HG02588 (cell line): ENCODE data around the gene LIG1.

ENCODE experiments used
- ATAC-seq: cut with Tn5 transposase; IDR thresholded peaks from one replicate; pipeline ENCODE4 v1.9.1; 2021; ENCODE audit warnings: mild to moderate bottlenecking, moderate library complexity; ENCODE audit not compliant: unreplicated experiment

Gene LIG1

DNA sequence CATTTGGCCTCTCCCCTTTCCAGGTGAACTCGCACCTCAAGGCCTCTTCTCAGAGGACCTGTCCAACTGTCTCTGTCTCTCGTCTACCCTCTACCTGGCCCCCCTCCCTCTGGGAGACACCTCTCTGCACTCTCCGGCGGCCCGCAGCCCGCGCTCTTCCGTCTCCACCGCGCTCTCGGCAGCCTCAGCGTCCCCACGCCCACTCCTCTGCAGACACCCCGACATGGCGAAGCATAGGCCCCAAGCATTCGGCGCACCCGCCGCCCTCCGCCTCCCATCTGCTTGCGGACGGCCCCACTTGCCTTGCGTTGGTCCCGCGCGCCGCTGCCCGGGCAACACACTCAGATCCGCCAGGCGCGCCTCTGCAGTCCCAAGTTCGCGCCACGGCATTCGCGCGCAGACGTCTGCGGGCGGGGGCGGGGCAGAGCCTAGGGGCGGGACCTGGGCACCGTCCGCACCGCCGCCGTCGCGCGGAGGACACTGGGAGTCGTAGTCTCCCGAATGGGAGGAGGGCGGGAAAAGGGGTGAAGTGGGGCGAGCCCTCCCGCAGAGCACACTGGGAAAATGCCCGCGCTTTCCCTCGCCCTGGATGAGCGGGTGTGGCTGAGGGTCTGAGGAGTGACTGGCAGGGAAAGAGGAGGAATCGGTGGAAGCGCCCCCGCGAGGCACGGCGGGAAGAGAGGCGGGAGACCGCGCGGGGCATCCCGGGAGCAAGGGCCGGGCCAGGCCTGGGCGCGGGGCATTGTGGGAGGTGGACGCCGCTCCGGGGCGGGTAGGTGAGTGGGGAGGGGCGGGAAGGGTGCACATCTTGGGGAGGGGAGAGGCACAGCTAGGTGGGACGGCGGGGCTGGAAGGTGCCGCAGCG lies at the start of gene LIG1, which contains the start of gene ZSWIM9:
Gene LIG1 (minus strand): TSS at position 406 of the 865 bp plus-strand sequence. CDS start 4,778 bp downstream, outside the sequence.
Gene ZSWIM9 (plus strand): TSS at position 742 of the 865 bp plus-strand sequence. CDS start 1,123 bp downstream, outside the sequence.
- peak; percentile 80 for ATAC-seq

DNA sequence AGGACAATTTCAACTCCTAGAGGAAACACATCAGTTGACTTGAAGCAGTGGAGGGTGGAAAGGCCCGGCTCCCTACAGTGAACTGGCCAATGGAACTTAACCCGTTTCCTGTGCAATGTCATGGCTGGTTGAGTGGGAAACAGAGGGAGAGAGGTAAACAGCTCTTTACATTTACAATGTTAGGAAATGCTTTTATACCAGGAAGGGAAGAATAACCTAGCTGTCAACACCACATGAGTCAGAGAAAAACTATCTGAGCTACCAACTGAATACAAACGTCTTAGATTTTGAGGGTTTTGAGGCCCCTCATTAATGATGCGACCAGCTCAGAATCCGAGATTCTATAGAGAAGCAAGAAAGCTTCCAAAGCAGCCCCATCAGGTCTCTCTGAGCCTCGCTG lies 48.9 kb upstream of the LIG1 start:
- ATAC-seq: no peak

GRCh38 chr19:48216933-48217332 lies 46.8 kb upstream of the LIG1 start:
- no peak for ATAC-seq

- no peak for ATAC-seq
These were observed 43.8 kb upstream of the LIG1 start for GRCh38 chr19:48213959-48214358.

GRCh38 chr19:48210005-48210404 lies 39.9 kb upstream of the LIG1 start:
- ATAC-seq: no peak

GRCh38 chr19:48206397-48207093 lies 36.4 kb upstream of the LIG1 start:
- ATAC-seq: no peak

- ATAC-seq: peak; percentile 87
These were observed 33.9 kb upstream of the LIG1 start for GRCh38 chr19:48203794-48204628.

DNA sequence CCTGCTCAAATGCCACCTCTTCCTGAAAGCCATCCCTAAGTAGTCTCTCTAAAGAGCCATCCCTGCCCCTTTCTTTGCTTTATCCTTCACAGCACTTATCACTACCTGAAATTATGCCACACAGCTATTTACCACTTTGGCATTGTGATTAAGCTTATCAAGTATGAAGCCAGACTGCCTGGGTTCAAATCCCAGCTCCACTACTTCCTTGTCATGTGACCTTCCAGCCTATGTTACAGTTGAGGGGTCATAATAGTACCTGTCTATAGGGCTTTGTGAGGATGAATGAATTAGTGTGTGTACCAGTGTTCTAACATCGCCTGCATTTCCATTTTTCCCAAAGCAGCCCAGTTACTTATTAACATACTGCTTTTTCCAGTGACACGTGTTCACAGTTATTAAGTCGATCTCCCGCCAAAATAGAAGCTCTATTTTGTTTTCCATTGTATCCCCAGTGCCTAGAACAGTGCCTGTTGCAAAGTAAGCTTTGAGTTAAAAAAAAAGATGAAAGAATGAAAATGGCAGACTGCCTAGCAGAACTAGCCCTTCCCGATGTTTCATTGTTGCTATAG lies 33.2 kb upstream of the LIG1 start:
- no peak for ATAC-seq

DNA sequence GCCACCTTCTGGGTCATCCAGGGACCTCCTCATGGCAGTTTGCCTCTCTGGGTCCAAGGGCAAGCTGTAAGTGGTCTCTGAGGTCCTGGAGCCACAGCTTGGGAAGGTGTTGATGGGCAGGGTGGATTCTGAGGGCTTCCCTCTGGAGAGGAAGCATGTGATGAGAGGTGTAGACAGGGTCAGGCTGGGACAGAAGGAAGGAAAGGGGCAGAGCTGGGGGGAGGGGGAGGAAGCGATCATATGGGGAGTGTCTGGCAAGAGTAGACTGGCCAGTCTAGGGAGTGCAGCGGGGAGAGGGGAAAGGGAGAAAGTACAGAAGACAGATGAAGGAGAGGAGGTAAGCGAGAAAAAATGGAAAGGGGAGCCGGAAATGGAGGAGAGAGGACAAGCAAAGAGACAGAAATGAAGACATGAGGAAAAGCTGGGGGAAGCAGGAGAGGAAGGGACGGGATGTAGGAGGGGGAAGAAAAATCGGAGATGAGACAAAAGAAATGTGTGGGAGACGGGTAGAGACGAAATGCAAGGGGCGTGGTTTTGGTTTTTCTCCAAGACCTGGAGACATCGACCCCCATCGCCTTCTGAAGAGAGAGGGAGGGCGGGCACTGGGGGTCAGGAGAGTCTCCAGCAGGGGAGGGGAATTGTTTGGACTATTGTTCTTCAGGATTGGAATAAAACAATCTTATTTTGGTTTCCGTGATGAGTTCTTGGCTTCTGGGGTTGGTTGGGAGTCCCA lies 27.0 kb upstream of the LIG1 start:
- ATAC-seq: no peak

DNA sequence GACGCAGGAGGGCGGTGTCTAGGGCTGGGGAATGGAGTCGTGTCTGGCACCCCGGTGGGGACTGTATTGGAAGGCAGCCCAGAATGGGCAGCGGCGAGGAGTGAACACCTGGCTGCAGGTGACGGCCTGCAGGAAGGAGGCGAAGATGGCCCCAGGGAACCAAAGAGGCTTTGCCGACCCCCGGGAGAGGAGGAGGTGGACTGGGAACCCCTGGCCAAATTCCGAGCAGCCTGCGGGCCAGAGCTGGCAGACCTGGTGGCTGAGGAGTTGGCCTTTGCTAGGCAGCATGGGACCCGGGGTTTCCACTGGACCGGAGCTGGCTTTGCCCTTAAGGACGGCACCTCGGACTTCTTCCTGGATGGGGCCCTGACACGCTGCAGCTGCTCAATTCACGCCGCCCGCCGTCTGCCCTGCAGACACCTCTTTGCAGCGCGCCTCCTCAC lies 26.2 kb upstream of the LIG1 start:
- no peak for ATAC-seq

- no peak for ATAC-seq
These were observed 25.0 kb upstream of the LIG1 start for GRCh38 chr19:48194844-48195830.

GRCh38 chr19:48194041-48194843 lies 24.1 kb upstream of the LIG1 start:
- no peak for ATAC-seq

- no peak for ATAC-seq
These were observed 22.6 kb upstream of the LIG1 start for GRCh38 chr19:48192750-48193149.

- no peak for ATAC-seq
These were observed 20.7 kb upstream of the LIG1 start for GRCh38 chr19:48190885-48191284.

DNA sequence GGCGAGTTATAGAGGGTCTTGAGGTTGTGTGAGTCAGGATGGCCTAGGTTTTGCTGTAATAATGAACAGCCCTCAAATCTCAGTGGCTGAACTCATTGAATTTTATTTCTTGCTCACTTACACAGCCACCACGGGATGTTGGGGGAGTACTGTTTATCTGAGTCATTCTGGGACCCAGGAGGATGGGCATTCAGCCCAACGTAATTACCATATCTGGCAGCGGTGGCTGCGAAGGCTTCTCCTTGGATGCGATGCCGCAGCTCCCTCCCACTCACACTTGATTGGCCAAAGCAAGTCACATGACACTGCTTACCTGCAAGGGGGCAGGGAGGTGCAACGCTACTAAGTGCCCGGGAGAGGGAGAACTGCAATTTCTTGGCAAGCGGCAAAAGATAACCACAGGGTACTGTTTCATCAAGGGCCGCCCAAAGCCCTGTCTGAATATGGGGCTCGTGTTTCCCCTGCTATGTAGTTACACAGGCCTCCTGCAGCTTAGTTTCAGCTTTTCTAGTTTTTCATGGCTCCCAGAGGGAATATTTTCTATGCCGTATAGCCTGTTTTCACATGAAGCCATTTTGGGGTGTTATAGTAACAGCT lies 20.2 kb upstream of the LIG1 start:
- ATAC-seq: no peak

DNA sequence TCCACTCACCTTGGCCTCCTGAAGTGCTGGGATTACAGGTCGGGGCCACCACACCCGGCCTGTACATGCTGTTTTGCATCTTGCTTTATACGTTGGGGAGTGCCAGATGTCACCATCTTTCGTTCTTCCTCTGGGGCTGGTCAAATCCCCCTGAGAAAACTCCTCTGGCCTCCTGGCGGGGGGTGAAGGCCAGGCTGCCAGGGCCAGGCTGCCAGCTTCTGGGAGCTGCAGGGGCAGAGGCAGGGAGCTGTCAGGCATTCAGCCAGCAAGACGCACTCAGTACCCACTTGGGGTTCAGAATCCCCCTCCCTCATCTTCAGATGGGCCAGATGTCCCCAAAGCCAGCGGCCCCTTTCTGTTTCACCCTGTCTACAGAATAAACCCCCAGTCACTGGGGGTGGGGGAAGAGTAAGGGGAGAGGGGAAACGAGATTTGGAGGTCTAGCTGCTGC lies 16.4 kb upstream of the LIG1 start:
- ATAC-seq: no peak

DNA sequence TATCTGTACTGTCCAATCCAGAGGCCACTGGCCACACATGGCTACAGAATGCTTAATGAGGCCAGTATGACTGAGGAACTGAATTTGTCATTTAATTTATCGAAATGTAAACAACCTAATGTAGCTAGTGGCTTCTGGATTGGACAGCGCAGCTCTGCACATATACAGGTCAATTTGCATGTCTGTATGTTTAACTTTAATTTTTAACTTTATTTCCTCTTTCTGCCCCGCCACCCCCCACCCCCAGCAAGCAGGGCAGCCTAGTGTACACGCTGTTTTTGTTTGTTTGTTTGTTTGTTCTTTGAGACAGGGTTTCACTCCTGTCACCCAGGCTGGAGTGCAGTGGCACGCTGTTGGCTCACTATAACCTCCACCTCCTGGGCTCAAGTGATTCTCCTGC lies 15.9 kb upstream of the LIG1 start:
- ATAC-seq: no peak

GRCh38 chr19:48183356-48183755 lies 13.2 kb upstream of the LIG1 start:
- no peak for ATAC-seq
